ENCODE results near the gene TMCO4. TPM values are rescaled to one million over a fixed set of nuclear protein-coding genes. Genes with fewer than 3 reads are reported as not detected.
A peak's percentile ranks its signal among the peaks of the same experiment; 100 is the strongest.

The TMCO4 gene
- total RNA-seq, 6 experiments from 2014 or later: 6.4 to 13.5 (median 9.8) TPM

- TF ChIP-seq POLR2A (IDR thresholded peaks at IDR 0.05) (no peak), CTCF (IDR thresholded peaks at IDR 0.05) (no peak)
- Histone ChIP-seq H3K36me3 (no peaks in the 10 kb centered on the region), H3K27me3 (no peaks in the 10 kb centered on the region), H3K9me3 (no peaks in the 10 kb centered on the region), H3K4me1 (peaks cover 0 to 7% (median 0%) of the 10 kb centered on the region in 4 donors), H3K27ac (no peak overlapping the region), H3K4me3 (no peak overlapping the region)
- intact Hi-C loops (cut with DNase I): loop anchor here in 1 of 2 donors (10.0 kb wide), 1 partner anchor 162 kb away; the partner anchor contains the start of gene CAPZB
- 96% methylated on average over 4 of the region's 9 CpGs for WGBS (ENCODE audit: insufficient coverage, low coverage, low lambda C conversion rate, missing lambda C conversion rate)
- DNase-seq (no peak), ATAC-seq (no peak)
Measured at GRCh38 chr1:19646377-19647319, 153.1 kb downstream of the TMCO4 start.

DNA sequence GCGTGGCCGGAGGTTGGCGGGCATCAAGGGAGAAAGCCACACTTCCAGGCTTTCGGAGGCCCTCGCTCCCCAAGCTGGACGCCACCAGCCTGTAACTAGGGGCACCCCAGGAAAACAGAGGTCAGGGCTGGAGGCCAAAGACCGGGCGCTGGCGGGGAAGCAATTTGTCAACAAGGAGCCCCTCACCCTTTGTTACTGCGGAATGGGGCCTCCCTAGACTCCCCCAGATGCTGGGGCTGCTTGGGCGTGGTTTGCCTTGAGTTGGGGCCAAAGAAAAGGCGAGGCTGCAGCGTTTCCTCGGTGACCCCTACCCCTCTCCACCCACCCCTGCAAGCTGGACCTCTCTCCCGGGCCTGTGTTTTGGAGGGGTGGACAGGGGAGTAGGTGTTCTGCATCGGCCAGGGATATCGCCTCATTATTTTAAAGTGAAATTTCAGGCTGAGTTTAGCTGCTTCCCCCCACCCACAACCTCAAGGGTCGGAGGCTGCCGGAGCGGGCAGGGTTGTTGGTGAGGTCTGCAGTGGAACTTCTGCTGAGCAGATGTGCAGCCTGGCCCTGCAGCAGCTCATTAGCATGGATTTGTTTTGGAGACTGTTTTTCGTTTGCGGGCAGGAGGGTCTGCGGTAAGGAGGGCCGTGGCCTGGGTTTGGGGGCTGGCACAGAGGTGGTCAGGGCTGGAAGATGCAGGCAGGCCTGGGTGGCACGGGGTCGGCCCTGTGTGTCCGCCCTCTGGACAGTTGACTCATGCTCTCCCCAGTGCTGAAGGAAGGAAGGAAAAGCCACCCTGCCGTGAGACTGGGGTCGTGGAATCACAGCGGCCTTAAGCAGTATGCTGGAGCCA is 154.1 kb downstream of the TMCO4 start:
- no peak for TF ChIP-seq CTCF (IDR thresholded peaks at IDR 0.05)
- TF ChIP-seq POLR2A (IDR thresholded peaks at IDR 0.05): no peak
- peak in 2 of 4 donors; percentile 4 to 9 for ATAC-seq
- H3K4me1 ChIP-seq: peaks cover 0 to 7% (median 0%) of the 10 kb centered on the region in 4 donors
- H3K4me3 ChIP-seq: peak overlapping the region; percentile 38 to 46 (median 46)
- 50% methylated on average over 7 of the region's 30 CpGs for WGBS (ENCODE audit: insufficient coverage, low coverage, low lambda C conversion rate, missing lambda C conversion rate)
- no peak for DNase-seq
- H3K27ac ChIP-seq: peak overlapping the region in 1 of 3 donors; percentile 57
- no peaks in the 10 kb centered on the region for H3K9me3 ChIP-seq
- intact Hi-C loops (cut with DNase I): loop anchor here in 1 of 2 donors (10.0 kb wide), 1 partner anchor 161 kb away; the partner anchor contains the start of gene CAPZB
- no peaks in the 10 kb centered on the region for H3K36me3 ChIP-seq
- no peaks in the 10 kb centered on the region for H3K27me3 ChIP-seq

DNA sequence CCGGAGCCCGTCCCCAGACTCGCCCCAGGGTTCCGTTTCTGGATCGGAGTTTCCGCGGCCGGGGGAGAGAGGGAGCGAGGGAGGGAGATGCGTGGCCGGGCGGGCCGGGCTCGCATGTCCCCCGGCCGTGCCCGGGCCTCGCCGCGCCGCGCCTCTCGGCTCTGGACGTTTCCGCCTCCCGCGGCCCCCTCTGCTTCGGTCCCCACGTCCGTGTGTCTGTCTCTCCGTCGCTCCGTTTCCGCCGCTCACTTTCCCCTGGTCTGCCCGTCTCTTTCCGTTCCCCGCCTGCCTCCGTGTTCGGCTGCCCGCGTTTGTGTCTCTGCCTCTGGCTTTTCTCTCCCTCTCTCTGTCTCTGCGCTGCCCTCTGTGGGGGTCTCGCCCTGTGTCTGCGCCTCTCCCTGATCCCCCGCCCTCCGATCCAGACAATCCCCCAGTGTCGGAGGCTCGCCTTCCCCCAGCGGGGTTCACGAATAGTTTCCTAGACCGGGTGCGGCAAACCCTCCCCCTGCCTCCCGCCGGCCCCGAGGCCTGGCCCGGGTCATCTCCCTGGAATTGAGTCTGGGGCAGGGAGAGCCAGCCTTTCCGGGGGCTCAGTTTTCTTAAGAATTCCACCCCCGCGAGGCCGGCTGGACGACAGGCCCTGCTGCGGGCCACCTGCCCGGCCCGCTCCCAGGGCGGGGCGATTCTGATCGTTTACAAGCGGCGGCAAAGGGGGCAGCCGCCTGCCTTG is 154.9 kb downstream of the TMCO4 start:
- ATAC-seq (peak; percentile 8 to 42 (median 26)), DNase-seq (no peak)
- TF ChIP-seq CTCF (IDR thresholded peaks at IDR 0.05) (no peak), POLR2A (IDR thresholded peaks at IDR 0.05) (no peak)
- no peaks in the 10 kb centered on the region for H3K27me3 ChIP-seq
- 14% methylated on average over 25 of the region's 71 CpGs for WGBS (ENCODE audit: insufficient coverage, low coverage, low lambda C conversion rate, missing lambda C conversion rate)
- no peaks in the 10 kb centered on the region for H3K9me3 ChIP-seq
- peak overlapping the region in 2 of 3 donors; percentile 24 to 57 for H3K27ac ChIP-seq
- no peaks in the 10 kb centered on the region for H3K36me3 ChIP-seq
- H3K4me3 ChIP-seq: peak overlapping the region; percentile 38 to 46 (median 46)
- intact Hi-C loops (cut with DNase I): loop anchor here in 1 of 2 donors (10.0 kb wide), 1 partner anchor 160 kb away; the partner anchor contains the start of gene CAPZB
- H3K4me1 ChIP-seq: peaks cover 0 to 11% (median 0%) of the 10 kb centered on the region in 4 donors

GRCh38 chr1:19644395-19644680 is 155.4 kb downstream of the TMCO4 start:
- 0% methylated on average over 1 of the region's 51 CpGs for WGBS (ENCODE audit: insufficient coverage, low coverage, low lambda C conversion rate, missing lambda C conversion rate)
- Histone ChIP-seq H3K36me3 (no peaks in the 10 kb centered on the region), H3K27ac (peak overlapping the region in 2 of 3 donors; percentile 24 to 57), H3K4me1 (peaks cover 0 to 14% (median 0%) of the 10 kb centered on the region in 4 donors), H3K9me3 (no peaks in the 10 kb centered on the region), H3K4me3 (peak overlapping the region; percentile 38 to 46 (median 46)), H3K27me3 (no peaks in the 10 kb centered on the region)
- DNase-seq (no peak), ATAC-seq (peak in 2 of 4 donors; percentile 8 to 9)
- TF ChIP-seq CTCF (IDR thresholded peaks at IDR 0.05): no peak
- TF ChIP-seq POLR2A (IDR thresholded peaks at IDR 0.05): no peak
- intact Hi-C loops (cut with DNase I): loop anchor here in 1 of 2 donors (10.0 kb wide), 1 partner anchor 160 kb away; the partner anchor contains the start of gene CAPZB

All from right lobe of liver (tissue), 6 donors.